ENCODE measurements around the gene SMIM13. TPM values are rescaled to one million over a fixed set of nuclear protein-coding genes. Genes with fewer than 3 reads are reported as not detected.

SMIM13 gene
- total RNA-seq, 1 experiment from 2014 or later, result 22.2 TPM

DNA sequence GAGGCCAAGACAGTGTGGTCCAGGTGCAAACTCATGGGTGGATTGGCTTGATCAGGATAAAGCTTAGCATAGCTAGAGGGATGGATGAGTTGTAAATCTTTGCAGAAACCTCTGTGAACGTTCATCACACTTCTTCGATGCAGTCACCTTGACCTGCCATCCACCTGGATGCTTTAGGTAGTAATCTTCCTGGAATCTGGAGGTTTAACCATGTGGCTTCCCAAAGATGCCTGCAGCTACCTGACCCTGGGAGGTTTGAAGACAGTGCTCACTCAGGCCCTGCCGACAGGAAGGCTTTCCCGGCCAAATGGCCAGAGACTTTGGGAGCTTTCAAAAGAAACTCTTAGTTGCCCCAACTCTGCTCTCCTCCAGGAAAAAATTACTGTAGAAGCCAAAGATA lies 73.3 kb downstream of the SMIM13 start:
- no peaks in the 10 kb centered on the region for H3K36me3 ChIP-seq (ENCODE audit: low read depth)
- ChIA-PET POLR2A (ENCODE audit: unreplicated experiment) (interaction anchor here (0.7 kb wide), 1 partner anchor 386 kb away, joined by 4 read pairs; no protein-coding TSS in a partner anchor), CTCF (no interaction called here)
- no peaks in the 10 kb centered on the region for H3K79me2 ChIP-seq (ENCODE audit: low read depth)
- H2AFZ ChIP-seq, result no peak overlapping the region
- no peaks in the 10 kb centered on the region for H3K4me1 ChIP-seq (replicated peaks; ENCODE audit: insufficient read depth)
- no peaks in the 10 kb centered on the region for H3F3A ChIP-seq (ENCODE audit: insufficient read depth, low read depth)
- no peak for DNase-seq
- BruUV-seq (replicated peaks), result no TSS peak
- H4K20me1 ChIP-seq (ENCODE audit: insufficient read depth), result no peaks in the 10 kb centered on the region
- H3K27ac ChIP-seq, result no peak overlapping the region
- no peaks in the 10 kb centered on the region for H3K27me3 ChIP-seq (ENCODE audit: insufficient read depth, low read depth)
- intact Hi-C loops (cut with micrococcal nuclease; ENCODE audit: unreplicated experiment), result no loop called here
- H3K9me3 ChIP-seq (ENCODE audit: insufficient read depth, low read depth), result no peaks in the 10 kb centered on the region
- H3K4me2 ChIP-seq, result no peak overlapping the region
- H3K9me2 ChIP-seq (ENCODE audit: insufficient read depth), result no peaks in the 10 kb centered on the region
- H3K4me3 ChIP-seq, result no peak overlapping the region
- TF ChIP-seq, protein P1, sequence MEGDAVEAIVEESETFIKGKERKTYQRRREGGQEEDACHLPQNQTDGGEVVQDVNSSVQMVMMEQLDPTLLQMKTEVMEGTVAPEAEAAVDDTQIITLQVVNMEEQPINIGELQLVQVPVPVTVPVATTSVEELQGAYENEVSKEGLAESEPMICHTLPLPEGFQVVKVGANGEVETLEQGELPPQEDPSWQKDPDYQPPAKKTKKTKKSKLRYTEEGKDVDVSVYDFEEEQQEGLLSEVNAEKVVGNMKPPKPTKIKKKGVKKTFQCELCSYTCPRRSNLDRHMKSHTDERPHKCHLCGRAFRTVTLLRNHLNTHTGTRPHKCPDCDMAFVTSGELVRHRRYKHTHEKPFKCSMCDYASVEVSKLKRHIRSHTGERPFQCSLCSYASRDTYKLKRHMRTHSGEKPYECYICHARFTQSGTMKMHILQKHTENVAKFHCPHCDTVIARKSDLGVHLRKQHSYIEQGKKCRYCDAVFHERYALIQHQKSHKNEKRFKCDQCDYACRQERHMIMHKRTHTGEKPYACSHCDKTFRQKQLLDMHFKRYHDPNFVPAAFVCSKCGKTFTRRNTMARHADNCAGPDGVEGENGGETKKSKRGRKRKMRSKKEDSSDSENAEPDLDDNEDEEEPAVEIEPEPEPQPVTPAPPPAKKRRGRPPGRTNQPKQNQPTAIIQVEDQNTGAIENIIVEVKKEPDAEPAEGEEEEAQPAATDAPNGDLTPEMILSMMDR (conservative IDR thresholded peaks at IDR 0.05), result no peak
- no peak for TF ChIP-seq EZH2 (IDR thresholded peaks at IDR 0.05; ENCODE audit: low read depth)

DNA sequence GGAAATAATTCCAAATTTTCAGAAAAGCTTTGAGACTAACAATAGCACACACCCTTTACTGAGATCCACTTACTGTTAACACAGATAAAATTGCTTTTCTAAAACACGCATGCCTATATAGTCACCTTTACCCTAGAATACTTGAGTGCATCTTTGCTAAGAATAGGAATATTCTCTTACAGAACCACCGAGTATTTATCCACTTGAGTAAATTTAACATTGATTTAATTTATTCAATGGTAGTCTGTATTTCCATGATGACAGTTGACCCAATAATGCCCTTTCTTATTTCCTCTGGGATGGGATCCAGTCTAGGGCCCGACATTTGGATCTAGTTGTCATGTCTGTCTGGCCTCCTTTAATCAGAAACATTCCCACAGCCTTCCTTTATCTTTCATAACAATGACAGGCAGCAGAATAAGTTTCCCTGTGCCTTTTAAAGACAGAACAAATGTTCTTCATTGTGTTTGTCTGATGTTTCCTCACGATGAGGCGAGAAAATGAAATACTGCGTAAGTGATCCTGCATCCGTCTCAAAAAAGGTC lies 74.5 kb downstream of the SMIM13 start:
- H2AFZ ChIP-seq, result no peak overlapping the region
- no peaks in the 10 kb centered on the region for H3K9me2 ChIP-seq (ENCODE audit: insufficient read depth)
- no peaks in the 10 kb centered on the region for H4K20me1 ChIP-seq (ENCODE audit: insufficient read depth)
- no peak overlapping the region for H3K4me2 ChIP-seq
- H3K36me3 ChIP-seq (ENCODE audit: low read depth), result no peaks in the 10 kb centered on the region
- TF ChIP-seq, protein P1 (conservative IDR thresholded peaks at IDR 0.05), result no peak
- TF ChIP-seq EZH2 (IDR thresholded peaks at IDR 0.05; ENCODE audit: low read depth), result no peak
- H3K27ac ChIP-seq, result no peak overlapping the region
- no peaks in the 10 kb centered on the region for H3K79me2 ChIP-seq (ENCODE audit: low read depth)
- DNase-seq, result no peak
- BruUV-seq (replicated peaks), result no TSS peak
- no peak overlapping the region for H3K4me3 ChIP-seq
- no peaks in the 10 kb centered on the region for H3K9me3 ChIP-seq (ENCODE audit: insufficient read depth, low read depth)
- H3K27me3 ChIP-seq (ENCODE audit: insufficient read depth, low read depth), result no peaks in the 10 kb centered on the region
- intact Hi-C loops (cut with micrococcal nuclease; ENCODE audit: unreplicated experiment), result no loop called here
- no peaks in the 10 kb centered on the region for H3F3A ChIP-seq (ENCODE audit: insufficient read depth, low read depth)
- CTCF ChIA-PET, result no interaction called here
- H3K4me1 ChIP-seq (replicated peaks; ENCODE audit: insufficient read depth), result no peaks in the 10 kb centered on the region
- POLR2A ChIA-PET (ENCODE audit: unreplicated experiment), result no interaction called here

DNA sequence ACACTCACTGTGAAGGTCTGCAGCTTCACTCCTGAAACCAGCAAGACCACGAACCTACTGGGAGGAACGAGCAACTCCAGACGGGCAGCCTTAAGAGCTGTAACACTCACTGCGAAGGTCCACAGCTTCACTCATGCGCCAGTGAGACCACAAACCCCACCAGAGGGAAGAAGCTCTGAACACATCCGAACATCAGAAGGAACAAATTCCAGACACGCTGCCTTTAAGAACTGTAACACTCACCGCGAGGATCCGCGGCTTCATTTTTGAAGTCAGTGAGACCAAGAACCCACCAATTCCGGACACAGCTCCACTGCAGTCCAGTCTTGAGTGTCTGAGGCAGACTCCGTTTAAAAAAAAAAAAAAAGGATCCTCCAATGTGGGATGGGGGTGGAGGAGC lies 78.3 kb downstream of the SMIM13 start:
- TF ChIP-seq, protein P1 (conservative IDR thresholded peaks at IDR 0.05), result no peak
- TF ChIP-seq EZH2 (IDR thresholded peaks at IDR 0.05; ENCODE audit: low read depth), result no peak
- no peaks in the 10 kb centered on the region for H3K9me3 ChIP-seq (ENCODE audit: insufficient read depth, low read depth)
- H3K4me1 ChIP-seq (replicated peaks; ENCODE audit: insufficient read depth), result no peaks in the 10 kb centered on the region
- intact Hi-C loops (cut with micrococcal nuclease; ENCODE audit: unreplicated experiment), result no loop called here
- H3K4me2 ChIP-seq, result no peak overlapping the region
- H3K27ac ChIP-seq, result no peak overlapping the region
- H3K79me2 ChIP-seq (ENCODE audit: low read depth), result no peaks in the 10 kb centered on the region
- no TSS peak for BruUV-seq (replicated peaks)
- H3K9me2 ChIP-seq (ENCODE audit: insufficient read depth), result no peaks in the 10 kb centered on the region
- H3K4me3 ChIP-seq, result no peak overlapping the region
- ChIA-PET POLR2A (ENCODE audit: unreplicated experiment) (interaction anchor here (0.8 kb wide), 1 partner anchor 37 kb away, joined by 9 read pairs; no protein-coding TSS in a partner anchor), CTCF (no interaction called here)
- no peaks in the 10 kb centered on the region for H3K27me3 ChIP-seq (ENCODE audit: insufficient read depth, low read depth)
- no peak for DNase-seq
- H3F3A ChIP-seq (ENCODE audit: insufficient read depth, low read depth), result no peaks in the 10 kb centered on the region
- no peaks in the 10 kb centered on the region for H4K20me1 ChIP-seq (ENCODE audit: insufficient read depth)
- no peaks in the 10 kb centered on the region for H3K36me3 ChIP-seq (ENCODE audit: low read depth)
- H2AFZ ChIP-seq, result no peak overlapping the region

All from PC-9 (cell line).